GM23338 (cell line): ENCODE measurements around the gene TEX10. TPM values are rescaled to one million over a fixed set of nuclear protein-coding genes. Genes with fewer than 3 reads are reported as not detected.

Experiments used
- ATAC-seq: fragments of 200-7000 bp; cut with Tn5 transposase; 3 replicates; pipeline ENCODE4 v1.9.1; 2020
- DNase-seq: peaks from one replicate; pipeline ENCODE4 v3.0.0-alpha.2; 2015; ENCODE audit warnings: low spot score
- H2AFZ ChIP-seq: fragments of 200-600 bp; sonication (generic); 2 replicates; pipeline ENCODE4 v1.8.0; 2016; ENCODE audit warnings: antibody characterized with exemption, mild to moderate bottlenecking, moderate library complexity
- H3F3A ChIP-seq: fragments of 200-600 bp; sonication (generic); replicated peaks from 2 replicates; pipeline ENCODE4 v1.8.0; 2017; ENCODE audit warnings: antibody characterized with exemption, mixed run types, low read depth
- H3K27ac ChIP-seq: fragments of 200-600 bp; sonication (generic); 2 replicates; pipeline ENCODE4 v1.6.1; 2016; ENCODE audit warnings: low read depth
- H3K27me3 ChIP-seq: fragments of 200-600 bp; sonication (generic); 2 replicates; pipeline ENCODE4 v1.8.0; 2016; ENCODE audit warnings: mild to moderate bottlenecking, mixed run types, moderate library complexity; ENCODE audit not compliant: insufficient read depth
- H3K36me3 ChIP-seq: fragments of 200-600 bp; sonication (generic); 2 replicates; pipeline ENCODE4 v1.8.0; 2016; ENCODE audit warnings: mild to moderate bottlenecking; ENCODE audit not compliant: insufficient read depth
- H3K4me1 ChIP-seq: fragments of 200-600 bp; sonication (generic); 2 replicates; pipeline ENCODE4 v1.8.0; 2016; ENCODE audit warnings: mild to moderate bottlenecking, moderate library complexity; ENCODE audit not compliant: insufficient read depth
- H3K4me2 ChIP-seq: fragments of 200-600 bp; sonication (generic); 2 replicates; pipeline ENCODE4 v1.7.1; 2017; ENCODE audit warnings: mixed run types
- H3K4me3 ChIP-seq: fragments of 200-600 bp; sonication (generic); 2 replicates; pipeline ENCODE4 v1.6.1; 2016; ENCODE audit warnings: mixed run types
- H3K79me2 ChIP-seq: fragments of 200-600 bp; sonication (generic); replicated peaks from 2 replicates; pipeline ENCODE4 v1.8.0; 2017; ENCODE audit warnings: mild to moderate bottlenecking; ENCODE audit not compliant: insufficient read depth
- H3K9me2 ChIP-seq: fragments of 200-600 bp; sonication (generic); 2 replicates; pipeline ENCODE4 v1.8.0; 2017; ENCODE audit not compliant: insufficient read depth
- H4K20me1 ChIP-seq: fragments of 200-600 bp; sonication (generic); replicated peaks from 2 replicates; pipeline ENCODE4 v1.8.0; 2017; ENCODE audit warnings: mild to moderate bottlenecking; ENCODE audit not compliant: insufficient read depth
- H3K27ac Mint-ChIP-seq: 2 replicates; pipeline ENCODE4 v1.8.0; 2020; ENCODE audit warnings: inconsistent platforms, mild to moderate bottlenecking, moderate library complexity, mixed read lengths
- H3K27me3 Mint-ChIP-seq: 3 replicates; pipeline ENCODE4 v1.8.0; 2022; ENCODE audit warnings: low read depth, mild to moderate bottlenecking, moderate library complexity, mixed read lengths, inconsistent platforms; ENCODE audit not compliant: insufficient read depth, poor library complexity
- H3K36me3 Mint-ChIP-seq: 3 replicates; pipeline ENCODE4 v1.8.0; 2021; ENCODE audit warnings: low read depth, mild to moderate bottlenecking, inconsistent platforms, moderate library complexity, mixed read lengths
- H3K4me1 Mint-ChIP-seq: 3 replicates; pipeline ENCODE4 v1.8.0; 2020; ENCODE audit warnings: mild to moderate bottlenecking, inconsistent platforms, mixed read lengths
- H3K4me3 Mint-ChIP-seq: 3 replicates; pipeline ENCODE4 v1.8.0; 2021; ENCODE audit warnings: moderate library complexity, mild to moderate bottlenecking, inconsistent platforms, mixed read lengths
- H3K9me3 Mint-ChIP-seq: 3 replicates; pipeline ENCODE4 v1.8.0; 2020; ENCODE audit warnings: moderate library complexity, mild to moderate bottlenecking, inconsistent platforms, mixed read lengths
- CREB1 ChIP-seq: fragments of 250-450 bp; sonication (Bioruptor Pico); IDR thresholded peaks from 2 replicates; pipeline ENCODE4 v1.5.0; 2020; ENCODE audit warnings: low read depth, mild to moderate bottlenecking, moderate library complexity
- EZH2 ChIP-seq: fragments of 200-600 bp; sonication (generic); IDR thresholded peaks from one replicate; pipeline ENCODE4 v1.8.0; 2017; ENCODE audit warnings: antibody characterized with exemption, mild to moderate bottlenecking, low read depth; ENCODE audit not compliant: unreplicated experiment
- EZH2phosphoT487 ChIP-seq: fragments of 200-600 bp; sonication (generic); IDR thresholded peaks from one replicate; pipeline ENCODE4 v1.8.1; 2018; ENCODE audit warnings: antibody characterized with exemption; ENCODE audit not compliant: unreplicated experiment
- JUNB ChIP-seq: IDR thresholded peaks from one replicate; pipeline ENCODE4 v1.6.1; 2016; ENCODE audit warnings: antibody characterized with exemption; ENCODE audit not compliant: unreplicated experiment
- NANOG ChIP-seq: IDR thresholded peaks from 2 replicates; pipeline ENCODE4 v1.6.1; 2016; ENCODE audit warnings: antibody characterized with exemption, borderline replicate concordance
- POLR2AphosphoS5 ChIP-seq: IDR thresholded peaks from 2 replicates; pipeline ENCODE4 v1.6.1; 2016; ENCODE audit warnings: antibody characterized with exemption, low read depth
- STAT1 ChIP-seq: IDR thresholded peaks from one replicate; pipeline ENCODE4 v1.6.1; 2016; ENCODE audit warnings: antibody characterized with exemption; ENCODE audit not compliant: unreplicated experiment
- ZNF114 ChIP-seq: fragments of 250-450 bp; sonication (Bioruptor Pico); IDR thresholded peaks from 2 replicates; pipeline ENCODE4 v1.5.0; 2020; ENCODE audit warnings: mild to moderate bottlenecking, moderate library complexity
- ZNF331 ChIP-seq: fragments of 250-450 bp; sonication (Bioruptor Pico); IDR thresholded peaks from 2 replicates; pipeline ENCODE4 v1.5.0; 2020; ENCODE audit warnings: low read depth, mild to moderate bottlenecking, moderate library complexity
- polyA plus RNA-seq: library from polyadenylated mRNA; unstranded; fragments of >200 nt; fragmentation: Nextera tagmentation; extraction: Ambion mirVana; gene quantifications from 2 replicates; pipeline ENCODE4 v1.2.1, GENCODE V29; 2016
- total RNA-seq: library from RNA; depleted of rRNA; stranded (reverse); fragments of >200 nt; shearing (Covaris generic); gene quantifications from 2 replicates; pipeline ENCODE4 v1.2.3, GENCODE V29; 2014
- TF ChIP-seq, protein P1 (sequence below): IDR thresholded peaks from 2 replicates; pipeline ENCODE4 v1.6.1; 2016; ENCODE audit warnings: antibody characterized with exemption
- TF ChIP-seq, protein P2 (sequence below): fragments of 250-450 bp; sonication (Bioruptor Pico); IDR thresholded peaks from 2 replicates; pipeline ENCODE4 v1.5.0; 2020; ENCODE audit warnings: mild to moderate bottlenecking, moderate library complexity
- TF ChIP-seq, protein P3 (sequence below): IDR thresholded peaks from one replicate; pipeline ENCODE4 v1.6.1; 2018; ENCODE audit warnings: antibody characterized with exemption; ENCODE audit not compliant: unreplicated experiment
- TF ChIP-seq, protein P4 (sequence below), 2 experiments: fragments of 200-600 bp in 1 of 2; sonication (generic) in 1 of 2; conservative IDR thresholded peaks; 2 replicates each; pipeline versions ENCODE4 v1.5.1 to v1.6.1; 2016 to 2017; ENCODE audit warnings: antibody characterized with exemption in 2 of 2, low read depth in 2 of 2, mild to moderate bottlenecking in 2 of 2, moderate library complexity in 1 of 2

Gene TEX10
- total and polyA plus RNA-seq, 2 experiments from 2014 or later = 35.0 to 102 TPM

DNA sequence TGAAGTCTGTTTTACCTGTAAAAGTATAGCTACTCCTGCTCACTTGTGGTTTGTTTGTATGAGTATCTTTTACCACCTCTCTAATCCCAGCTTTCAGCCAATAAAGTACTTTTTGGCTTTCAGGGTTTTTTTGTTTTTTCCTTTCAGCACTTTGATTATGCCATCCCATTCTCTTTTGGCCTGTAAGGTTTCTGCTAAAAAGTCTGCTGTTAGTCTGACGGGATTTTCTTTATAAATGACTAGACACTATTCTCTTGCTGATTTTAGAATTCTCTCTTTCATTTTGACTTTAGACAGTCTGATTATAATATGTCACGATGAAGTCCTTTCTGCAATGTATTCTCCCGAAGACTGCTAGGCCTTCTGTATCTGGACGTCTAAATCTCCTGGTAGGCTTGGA is 37.2 kb downstream of the TEX10 start (continued):
- TF ChIP-seq JUNB (no peak), ZNF331 (CRISPR knock-in tag) (no peak)
- TF ChIP-seq, protein P1, sequence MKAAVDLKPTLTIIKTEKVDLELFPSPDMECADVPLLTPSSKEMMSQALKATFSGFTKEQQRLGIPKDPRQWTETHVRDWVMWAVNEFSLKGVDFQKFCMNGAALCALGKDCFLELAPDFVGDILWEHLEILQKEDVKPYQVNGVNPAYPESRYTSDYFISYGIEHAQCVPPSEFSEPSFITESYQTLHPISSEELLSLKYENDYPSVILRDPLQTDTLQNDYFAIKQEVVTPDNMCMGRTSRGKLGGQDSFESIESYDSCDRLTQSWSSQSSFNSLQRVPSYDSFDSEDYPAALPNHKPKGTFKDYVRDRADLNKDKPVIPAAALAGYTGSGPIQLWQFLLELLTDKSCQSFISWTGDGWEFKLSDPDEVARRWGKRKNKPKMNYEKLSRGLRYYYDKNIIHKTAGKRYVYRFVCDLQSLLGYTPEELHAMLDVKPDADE = no peak

DNA sequence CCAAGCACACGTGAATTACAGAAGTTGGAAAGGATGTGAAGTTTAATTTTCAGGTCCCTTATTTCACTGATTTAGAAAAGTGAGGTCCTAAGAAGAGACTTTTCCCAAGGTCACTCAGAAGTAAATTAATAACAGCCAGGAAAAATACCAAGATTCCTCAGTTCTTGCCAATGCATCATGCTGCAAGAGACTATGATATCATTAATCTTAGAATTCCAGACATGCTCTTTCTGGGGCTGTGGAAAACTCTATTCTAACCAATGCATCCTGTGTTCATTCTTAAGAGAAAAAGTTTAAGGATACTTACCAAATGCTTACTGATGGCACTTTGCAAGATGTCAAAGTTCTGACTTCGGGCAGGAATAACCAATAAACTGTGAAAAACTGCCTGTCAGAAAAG is 42.8 kb downstream of the TEX10 start:
- no peak overlapping the region for H3K4me3 ChIP-seq
- no peaks in the 10 kb centered on the region for H3K4me1 ChIP-seq
- Mint-ChIP-seq H3K4me1 (peaks cover 11% of the 10 kb centered on the region), H3K27ac (no peak overlapping the region), H3K36me3 (peaks cover 83% of the 10 kb centered on the region), H3K9me3 (no peaks in the 10 kb centered on the region; the same call in 2 of the 3 replicates), H3K27me3 (no peaks in the 10 kb centered on the region), H3K4me3 (no peak overlapping the region)
- TF ChIP-seq, protein P2, sequence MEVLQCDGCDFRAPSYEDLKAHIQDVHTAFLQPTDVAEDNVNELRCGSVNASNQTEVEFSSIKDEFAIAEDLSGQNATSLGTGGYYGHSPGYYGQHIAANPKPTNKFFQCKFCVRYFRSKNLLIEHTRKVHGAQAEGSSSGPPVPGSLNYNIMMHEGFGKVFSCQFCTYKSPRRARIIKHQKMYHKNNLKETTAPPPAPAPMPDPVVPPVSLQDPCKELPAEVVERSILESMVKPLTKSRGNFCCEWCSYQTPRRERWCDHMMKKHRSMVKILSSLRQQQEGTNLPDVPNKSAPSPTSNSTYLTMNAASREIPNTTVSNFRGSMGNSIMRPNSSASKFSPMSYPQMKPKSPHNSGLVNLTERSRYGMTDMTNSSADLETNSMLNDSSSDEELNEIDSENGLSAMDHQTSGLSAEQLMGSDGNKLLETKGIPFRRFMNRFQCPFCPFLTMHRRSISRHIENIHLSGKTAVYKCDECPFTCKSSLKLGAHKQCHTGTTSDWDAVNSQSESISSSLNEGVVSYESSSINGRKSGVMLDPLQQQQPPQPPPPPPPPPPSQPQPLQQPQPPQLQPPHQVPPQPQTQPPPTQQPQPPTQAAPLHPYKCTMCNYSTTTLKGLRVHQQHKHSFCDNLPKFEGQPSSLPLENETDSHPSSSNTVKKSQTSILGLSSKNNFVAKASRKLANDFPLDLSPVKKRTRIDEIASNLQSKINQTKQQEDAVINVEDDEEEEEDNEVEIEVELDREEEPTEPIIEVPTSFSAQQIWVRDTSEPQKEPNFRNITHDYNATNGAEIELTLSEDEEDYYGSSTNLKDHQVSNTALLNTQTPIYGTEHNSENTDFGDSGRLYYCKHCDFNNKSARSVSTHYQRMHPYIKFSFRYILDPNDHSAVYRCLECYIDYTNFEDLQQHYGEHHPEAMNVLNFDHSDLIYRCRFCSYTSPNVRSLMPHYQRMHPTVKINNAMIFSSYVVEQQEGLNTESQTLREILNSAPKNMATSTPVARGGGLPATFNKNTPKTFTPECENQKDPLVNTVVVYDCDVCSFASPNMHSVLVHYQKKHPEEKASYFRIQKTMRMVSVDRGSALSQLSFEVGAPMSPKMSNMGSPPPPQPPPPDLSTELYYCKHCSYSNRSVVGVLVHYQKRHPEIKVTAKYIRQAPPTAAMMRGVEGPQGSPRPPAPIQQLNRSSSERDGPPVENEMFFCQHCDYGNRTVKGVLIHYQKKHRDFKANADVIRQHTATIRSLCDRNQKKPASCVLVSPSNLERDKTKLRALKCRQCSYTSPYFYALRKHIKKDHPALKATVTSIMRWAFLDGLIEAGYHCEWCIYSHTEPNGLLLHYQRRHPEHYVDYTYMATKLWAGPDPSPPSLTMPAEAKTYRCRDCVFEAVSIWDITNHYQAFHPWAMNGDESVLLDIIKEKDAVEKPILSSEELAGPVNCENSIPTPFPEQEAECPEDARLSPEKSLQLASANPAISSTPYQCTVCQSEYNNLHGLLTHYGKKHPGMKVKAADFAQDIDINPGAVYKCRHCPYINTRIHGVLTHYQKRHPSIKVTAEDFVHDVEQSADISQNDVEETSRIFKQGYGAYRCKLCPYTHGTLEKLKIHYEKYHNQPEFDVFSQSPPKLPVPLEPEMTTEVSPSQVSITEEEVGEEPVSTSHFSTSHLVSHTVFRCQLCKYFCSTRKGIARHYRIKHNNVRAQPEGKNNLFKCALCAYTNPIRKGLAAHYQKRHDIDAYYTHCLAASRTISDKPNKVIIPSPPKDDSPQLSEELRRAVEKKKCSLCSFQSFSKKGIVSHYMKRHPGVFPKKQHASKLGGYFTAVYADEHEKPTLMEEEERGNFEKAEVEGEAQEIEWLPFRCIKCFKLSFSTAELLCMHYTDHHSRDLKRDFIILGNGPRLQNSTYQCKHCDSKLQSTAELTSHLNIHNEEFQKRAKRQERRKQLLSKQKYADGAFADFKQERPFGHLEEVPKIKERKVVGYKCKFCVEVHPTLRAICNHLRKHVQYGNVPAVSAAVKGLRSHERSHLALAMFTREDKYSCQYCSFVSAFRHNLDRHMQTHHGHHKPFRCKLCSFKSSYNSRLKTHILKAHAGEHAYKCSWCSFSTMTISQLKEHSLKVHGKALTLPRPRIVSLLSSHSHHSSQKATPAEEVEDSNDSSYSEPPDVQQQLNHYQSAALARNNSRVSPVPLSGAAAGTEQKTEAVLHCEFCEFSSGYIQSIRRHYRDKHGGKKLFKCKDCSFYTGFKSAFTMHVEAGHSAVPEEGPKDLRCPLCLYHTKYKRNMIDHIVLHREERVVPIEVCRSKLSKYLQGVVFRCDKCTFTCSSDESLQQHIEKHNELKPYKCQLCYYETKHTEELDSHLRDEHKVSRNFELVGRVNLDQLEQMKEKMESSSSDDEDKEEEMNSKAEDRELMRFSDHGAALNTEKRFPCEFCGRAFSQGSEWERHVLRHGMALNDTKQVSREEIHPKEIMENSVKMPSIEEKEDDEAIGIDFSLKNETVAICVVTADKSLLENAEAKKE (CRISPR knock-in tag) = no peak
- no peak for TF ChIP-seq EZH2phosphoT487
- TF ChIP-seq, protein P3, sequence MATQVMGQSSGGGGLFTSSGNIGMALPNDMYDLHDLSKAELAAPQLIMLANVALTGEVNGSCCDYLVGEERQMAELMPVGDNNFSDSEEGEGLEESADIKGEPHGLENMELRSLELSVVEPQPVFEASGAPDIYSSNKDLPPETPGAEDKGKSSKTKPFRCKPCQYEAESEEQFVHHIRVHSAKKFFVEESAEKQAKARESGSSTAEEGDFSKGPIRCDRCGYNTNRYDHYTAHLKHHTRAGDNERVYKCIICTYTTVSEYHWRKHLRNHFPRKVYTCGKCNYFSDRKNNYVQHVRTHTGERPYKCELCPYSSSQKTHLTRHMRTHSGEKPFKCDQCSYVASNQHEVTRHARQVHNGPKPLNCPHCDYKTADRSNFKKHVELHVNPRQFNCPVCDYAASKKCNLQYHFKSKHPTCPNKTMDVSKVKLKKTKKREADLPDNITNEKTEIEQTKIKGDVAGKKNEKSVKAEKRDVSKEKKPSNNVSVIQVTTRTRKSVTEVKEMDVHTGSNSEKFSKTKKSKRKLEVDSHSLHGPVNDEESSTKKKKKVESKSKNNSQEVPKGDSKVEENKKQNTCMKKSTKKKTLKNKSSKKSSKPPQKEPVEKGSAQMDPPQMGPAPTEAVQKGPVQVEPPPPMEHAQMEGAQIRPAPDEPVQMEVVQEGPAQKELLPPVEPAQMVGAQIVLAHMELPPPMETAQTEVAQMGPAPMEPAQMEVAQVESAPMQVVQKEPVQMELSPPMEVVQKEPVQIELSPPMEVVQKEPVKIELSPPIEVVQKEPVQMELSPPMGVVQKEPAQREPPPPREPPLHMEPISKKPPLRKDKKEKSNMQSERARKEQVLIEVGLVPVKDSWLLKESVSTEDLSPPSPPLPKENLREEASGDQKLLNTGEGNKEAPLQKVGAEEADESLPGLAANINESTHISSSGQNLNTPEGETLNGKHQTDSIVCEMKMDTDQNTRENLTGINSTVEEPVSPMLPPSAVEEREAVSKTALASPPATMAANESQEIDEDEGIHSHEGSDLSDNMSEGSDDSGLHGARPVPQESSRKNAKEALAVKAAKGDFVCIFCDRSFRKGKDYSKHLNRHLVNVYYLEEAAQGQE = no peak
- no peak for TF ChIP-seq POLR2AphosphoS5
- TF ChIP-seq, protein P4, sequence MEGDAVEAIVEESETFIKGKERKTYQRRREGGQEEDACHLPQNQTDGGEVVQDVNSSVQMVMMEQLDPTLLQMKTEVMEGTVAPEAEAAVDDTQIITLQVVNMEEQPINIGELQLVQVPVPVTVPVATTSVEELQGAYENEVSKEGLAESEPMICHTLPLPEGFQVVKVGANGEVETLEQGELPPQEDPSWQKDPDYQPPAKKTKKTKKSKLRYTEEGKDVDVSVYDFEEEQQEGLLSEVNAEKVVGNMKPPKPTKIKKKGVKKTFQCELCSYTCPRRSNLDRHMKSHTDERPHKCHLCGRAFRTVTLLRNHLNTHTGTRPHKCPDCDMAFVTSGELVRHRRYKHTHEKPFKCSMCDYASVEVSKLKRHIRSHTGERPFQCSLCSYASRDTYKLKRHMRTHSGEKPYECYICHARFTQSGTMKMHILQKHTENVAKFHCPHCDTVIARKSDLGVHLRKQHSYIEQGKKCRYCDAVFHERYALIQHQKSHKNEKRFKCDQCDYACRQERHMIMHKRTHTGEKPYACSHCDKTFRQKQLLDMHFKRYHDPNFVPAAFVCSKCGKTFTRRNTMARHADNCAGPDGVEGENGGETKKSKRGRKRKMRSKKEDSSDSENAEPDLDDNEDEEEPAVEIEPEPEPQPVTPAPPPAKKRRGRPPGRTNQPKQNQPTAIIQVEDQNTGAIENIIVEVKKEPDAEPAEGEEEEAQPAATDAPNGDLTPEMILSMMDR (conservative IDR thresholded peaks at IDR 0.05; ENCODE audit: low read depth in 2 of 2) = no peak
- no peak for TF ChIP-seq CREB1 (CRISPR knock-in tag)
- no peak for TF ChIP-seq ZNF331 (CRISPR knock-in tag)
- TF ChIP-seq NANOG = no peak
- TF ChIP-seq STAT1 = no peak
- TF ChIP-seq ZNF114 = no peak
- no peak for TF ChIP-seq EZH2
- H3K36me3 ChIP-seq = peaks cover 19% of the 10 kb centered on the region; the same call in 1 of the 2 replicates
- H3K27me3 ChIP-seq = no peaks in the 10 kb centered on the region
- peaks cover 10% of the 10 kb centered on the region; the same call in 1 of the 2 replicates for H4K20me1 ChIP-seq
- no peaks in the 10 kb centered on the region; the same call in 1 of the 2 replicates for H3F3A ChIP-seq
- H2AFZ ChIP-seq = no peak overlapping the region
- no peaks in the 10 kb centered on the region for H3K9me2 ChIP-seq
- peaks cover 91% of the 10 kb centered on the region for H3K79me2 ChIP-seq
- no peak overlapping the region for H3K27ac ChIP-seq
- DNase-seq (no peak), ATAC-seq (no peak)
- no peak overlapping the region for H3K4me2 ChIP-seq
